Kidney epithelial cell (primary cell): ENCODE data around the gene NOB1. TPM values are rescaled to one million over a fixed set of nuclear protein-coding genes. Genes with fewer than 3 reads are reported as not detected.

Experiments
- DNase-seq: peaks from one replicate; pipeline ENCODE4 v3.0.0-alpha.2; 2010; ENCODE audit warnings: low read depth
- H3K27me3 ChIP-seq: 2 replicates; pipeline ENCODE4 v1.6.0; 2011; ENCODE audit warnings: low read length; ENCODE audit not compliant: control insufficient read depth, insufficient read depth
- H3K36me3 ChIP-seq: 2 replicates; pipeline ENCODE4 v1.5.1; 2011; ENCODE audit warnings: low read length; ENCODE audit not compliant: control insufficient read depth, insufficient read depth
- H3K4me3 ChIP-seq: 2 replicates; pipeline ENCODE4 v1.5.1; 2011; ENCODE audit warnings: low read depth, mild to moderate bottlenecking, control low read depth, low read length
- total RNA-seq: library from RNA; depleted of rRNA; stranded (reverse); fragments of >200 nt; gene quantifications from 2 replicates; pipeline ENCODE4 v1.2.3, GENCODE V29; 2015
- TF ChIP-seq, protein P1 (sequence below): IDR thresholded peaks from 2 replicates; pipeline ENCODE4 v1.5.1; 2011; ENCODE audit warnings: mild to moderate bottlenecking, moderate library complexity, low read length, control low read depth, inconsistent platforms; ENCODE audit not compliant: insufficient read depth, poor library complexity, severe bottlenecking

Gene NOB1
- total RNA-seq, 1 donor from 2014 or later: 54.1 TPM

DNA sequence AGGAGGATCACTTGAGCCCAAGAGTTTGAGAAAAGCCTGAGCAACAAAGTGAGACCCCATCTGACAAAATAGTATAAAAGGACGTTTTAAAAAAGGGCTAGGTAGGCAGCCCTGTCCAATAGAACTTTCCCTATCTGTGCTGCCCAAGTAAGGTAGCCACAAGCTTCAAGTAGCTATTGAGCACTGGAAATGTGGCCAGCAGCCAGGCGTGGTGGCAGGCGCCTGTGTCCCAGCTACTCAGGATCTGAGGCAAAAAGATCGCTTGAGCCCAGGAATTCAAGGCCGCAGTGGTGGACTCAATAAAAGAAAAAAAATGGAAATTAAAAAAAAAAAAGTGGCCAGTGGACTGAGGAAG is 26.8 kb downstream of the NOB1 start:
- Histone ChIP-seq H3K4me3 (no peak overlapping the region), H3K36me3 (no peaks in the 10 kb centered on the region), H3K27me3 (no peaks in the 10 kb centered on the region)
- DNase-seq: no peak
- TF ChIP-seq, protein P1, sequence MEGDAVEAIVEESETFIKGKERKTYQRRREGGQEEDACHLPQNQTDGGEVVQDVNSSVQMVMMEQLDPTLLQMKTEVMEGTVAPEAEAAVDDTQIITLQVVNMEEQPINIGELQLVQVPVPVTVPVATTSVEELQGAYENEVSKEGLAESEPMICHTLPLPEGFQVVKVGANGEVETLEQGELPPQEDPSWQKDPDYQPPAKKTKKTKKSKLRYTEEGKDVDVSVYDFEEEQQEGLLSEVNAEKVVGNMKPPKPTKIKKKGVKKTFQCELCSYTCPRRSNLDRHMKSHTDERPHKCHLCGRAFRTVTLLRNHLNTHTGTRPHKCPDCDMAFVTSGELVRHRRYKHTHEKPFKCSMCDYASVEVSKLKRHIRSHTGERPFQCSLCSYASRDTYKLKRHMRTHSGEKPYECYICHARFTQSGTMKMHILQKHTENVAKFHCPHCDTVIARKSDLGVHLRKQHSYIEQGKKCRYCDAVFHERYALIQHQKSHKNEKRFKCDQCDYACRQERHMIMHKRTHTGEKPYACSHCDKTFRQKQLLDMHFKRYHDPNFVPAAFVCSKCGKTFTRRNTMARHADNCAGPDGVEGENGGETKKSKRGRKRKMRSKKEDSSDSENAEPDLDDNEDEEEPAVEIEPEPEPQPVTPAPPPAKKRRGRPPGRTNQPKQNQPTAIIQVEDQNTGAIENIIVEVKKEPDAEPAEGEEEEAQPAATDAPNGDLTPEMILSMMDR: no peak

DNA sequence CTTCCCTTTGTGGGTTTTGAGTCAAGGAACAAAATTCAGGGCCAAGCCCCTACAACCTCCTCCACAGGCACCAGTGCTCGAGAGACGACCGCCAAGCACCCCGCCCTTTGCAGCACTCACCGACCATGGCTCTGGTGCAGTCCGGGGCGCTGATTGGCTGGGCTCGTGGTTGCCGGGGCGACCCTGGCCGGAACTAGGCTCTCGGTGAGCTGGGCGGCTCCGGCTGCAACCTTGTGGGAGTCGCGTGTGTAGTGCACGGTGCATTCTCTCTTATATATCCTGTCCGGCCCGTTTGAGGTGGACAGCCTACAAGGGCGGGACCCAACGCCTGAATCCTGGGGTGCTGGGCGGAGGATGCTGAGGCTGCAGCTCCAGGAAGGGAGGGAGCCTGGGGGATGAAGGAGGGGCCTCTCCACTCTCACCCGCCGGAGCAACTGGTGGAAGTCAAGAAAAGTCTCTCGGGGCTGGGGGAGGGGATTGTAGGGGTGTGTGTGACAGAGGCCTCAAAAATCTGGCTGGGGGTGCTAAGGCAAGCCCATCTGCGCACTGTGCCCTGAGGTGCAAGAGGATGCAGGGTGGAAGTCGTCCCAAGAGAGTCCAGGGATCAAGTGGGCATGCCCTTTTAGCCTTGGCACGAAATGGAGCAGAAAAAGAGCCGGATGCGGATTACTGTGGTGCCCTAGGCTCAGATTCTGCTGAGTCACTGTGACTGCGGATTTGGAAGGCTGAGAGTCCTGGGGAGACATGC is 28.2 kb downstream of the NOB1 start, which contains the start of gene NQO1:
TSS of gene NQO1 (minus strand) at position 248 of the 748 bp plus-strand sequence. CDS start at position 127, 121 bp downstream.
- Histone ChIP-seq H3K4me3 (peak within 1 kb of the TSS; percentile 47), H3K36me3 (no peaks in the 10 kb centered on the region)

DNA sequence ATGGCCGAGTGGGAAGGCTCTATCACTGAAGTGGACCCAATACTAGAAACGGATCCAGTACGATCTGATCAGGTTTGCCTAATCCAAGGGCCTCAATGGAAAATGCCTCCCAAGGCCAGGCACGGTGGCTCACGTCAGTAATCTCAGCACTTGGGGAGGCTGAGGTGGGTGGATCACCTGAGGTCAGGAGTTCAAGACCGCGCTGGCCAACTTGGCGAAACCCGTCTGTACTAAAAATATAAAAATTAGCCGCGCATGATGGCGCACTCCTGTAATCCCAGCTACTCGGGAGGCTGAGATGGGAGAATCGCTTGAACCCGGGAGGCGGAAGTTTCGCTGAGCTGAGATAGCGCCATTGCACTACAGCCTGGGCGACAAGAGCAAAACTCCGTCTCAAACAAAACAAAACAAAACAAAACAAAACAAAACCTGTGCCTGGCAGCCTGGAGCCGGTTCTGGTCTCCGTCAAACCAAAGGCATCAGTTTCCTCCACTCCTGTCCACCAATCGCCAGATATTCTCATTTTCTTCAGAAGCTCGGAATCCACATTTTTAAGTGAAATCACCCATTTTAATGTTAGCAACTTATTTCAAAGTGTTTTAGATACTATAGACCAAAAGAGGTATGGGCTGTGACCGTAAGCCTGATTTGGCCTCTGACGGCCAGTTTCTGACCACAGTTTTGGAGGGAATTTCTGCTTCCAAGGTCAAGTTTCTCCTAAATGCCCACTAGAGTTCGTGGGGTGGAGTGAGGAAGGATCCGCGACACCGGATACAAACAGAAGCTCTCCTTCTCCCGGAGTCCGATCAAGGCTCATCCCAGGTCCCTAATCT is 29.0 kb downstream of the NOB1 start:
- Histone ChIP-seq H3K27me3 (no peaks in the 10 kb centered on the region), H3K36me3 (no peaks in the 10 kb centered on the region), H3K4me3 (peak overlapping the region; percentile 47)
- no peak for DNase-seq
- TF ChIP-seq, protein P1: no peak

More for the DNA sequence above, 28.2 kb downstream of the NOB1 start, which contains the start of gene NQO1:
- DNase-seq: peak; percentile 79
- TF ChIP-seq, protein P1: no peak
- no peaks in the 10 kb centered on the region for H3K27me3 ChIP-seq

DNA sequence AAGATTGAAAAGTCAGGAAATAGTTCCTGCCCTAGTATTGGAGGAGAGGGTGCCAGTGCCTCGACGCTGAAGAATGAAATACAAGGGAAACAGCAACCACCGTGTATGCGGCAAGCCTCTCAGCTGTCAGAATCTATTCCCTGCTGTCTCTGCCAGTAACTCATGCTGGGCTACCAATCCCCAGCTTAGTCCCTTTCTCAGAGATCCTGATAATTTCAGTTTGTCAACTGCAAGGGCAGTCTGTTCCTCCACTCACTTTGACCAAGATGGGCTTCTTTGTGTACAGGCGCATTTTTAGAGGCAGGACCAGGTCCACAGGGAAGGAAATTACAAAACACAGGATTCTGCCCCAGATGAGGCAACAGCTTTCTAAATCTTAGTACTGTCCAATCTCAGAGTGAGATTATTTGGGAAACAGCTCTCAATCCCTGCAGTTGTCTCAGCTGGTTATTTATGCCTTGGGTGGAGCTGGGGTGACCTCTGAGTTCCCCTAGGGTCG is 29.7 kb downstream of the NOB1 start:
- TF ChIP-seq, protein P1: no peak
- no peak overlapping the region for H3K4me3 ChIP-seq
- DNase-seq: no peak

DNA sequence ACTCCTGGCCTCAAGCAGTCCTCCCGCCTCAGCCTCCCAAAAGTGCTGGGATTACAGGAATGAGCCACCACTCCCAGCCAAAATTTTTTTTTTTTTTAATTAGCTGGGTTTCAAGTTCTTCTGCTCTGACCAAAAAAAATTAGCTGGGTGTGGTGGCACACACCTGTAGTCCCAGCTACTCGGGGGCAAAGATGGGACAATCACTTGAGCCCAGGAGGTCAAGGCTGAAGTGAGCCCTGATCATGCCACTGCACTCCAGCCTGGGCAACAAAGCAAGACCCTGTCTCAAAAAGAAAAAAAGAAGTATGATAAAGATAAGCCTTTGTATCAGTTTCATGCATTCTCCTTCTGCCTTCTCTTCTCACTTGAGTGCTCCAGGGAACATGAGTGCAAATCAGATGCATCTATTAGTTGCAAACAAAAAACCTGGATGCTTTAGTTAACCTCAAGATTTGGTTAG is 30.3 kb downstream of the NOB1 start:
- TF ChIP-seq, protein P1: no peak
- DNase-seq: no peak
- Histone ChIP-seq H3K4me3 (no peak overlapping the region), H3K27me3 (no peaks in the 10 kb centered on the region), H3K36me3 (no peaks in the 10 kb centered on the region)

More for the DNA sequence above, 29.7 kb downstream of the NOB1 start:
- H3K27me3 ChIP-seq: no peaks in the 10 kb centered on the region
- H3K36me3 ChIP-seq: no peaks in the 10 kb centered on the region
